GM23248 (cell line): ENCODE results near the gene TMPRSS2. TPM values are rescaled to one million over a fixed set of nuclear protein-coding genes. Genes with fewer than 3 reads are reported as not detected.

Experiments used
- DNase-seq: peaks from one replicate; pipeline ENCODE4 v3.0.0-alpha.2; 2015
- H2AFZ ChIP-seq: fragments of 200-600 bp; sonication (generic); 2 replicates; pipeline ENCODE4 v1.6.1; 2016; ENCODE audit warnings: antibody characterized with exemption
- H3F3A ChIP-seq: fragments of 200-600 bp; sonication (generic); 2 replicates; pipeline ENCODE4 v1.6.1; 2016; ENCODE audit warnings: mild to moderate bottlenecking, antibody characterized with exemption, mixed run types; ENCODE audit not compliant: insufficient read depth
- H3K27ac ChIP-seq: fragments of 200-600 bp; sonication (generic); 2 replicates; pipeline ENCODE4 v1.5.1; 2016; ENCODE audit warnings: mild to moderate bottlenecking
- H3K27me3 ChIP-seq: fragments of 200-600 bp; sonication (generic); replicated peaks from 2 replicates; pipeline ENCODE4 v1.6.1; 2016; ENCODE audit warnings: mild to moderate bottlenecking; ENCODE audit not compliant: insufficient read depth
- H3K36me3 ChIP-seq: fragments of 200-600 bp; sonication (generic); 2 replicates; pipeline ENCODE4 v1.6.1; 2016; ENCODE audit warnings: low read depth, mild to moderate bottlenecking
- H3K4me1 ChIP-seq: fragments of 200-600 bp; sonication (generic); 2 replicates; pipeline ENCODE4 v1.6.1; 2016; ENCODE audit warnings: mild to moderate bottlenecking; ENCODE audit not compliant: insufficient read depth
- H3K4me2 ChIP-seq: fragments of 200-600 bp; sonication (generic); one replicate; pipeline ENCODE4 v1.6.1; 2016; ENCODE audit warnings: mild to moderate bottlenecking; ENCODE audit not compliant: unreplicated experiment
- H3K4me3 ChIP-seq: fragments of 200-600 bp; sonication (generic); 2 replicates; pipeline ENCODE4 v1.5.1; 2016; ENCODE audit warnings: mild to moderate bottlenecking
- H3K79me2 ChIP-seq: fragments of 200-600 bp; sonication (generic); 2 replicates; pipeline ENCODE4 v1.6.1; 2016; ENCODE audit warnings: mild to moderate bottlenecking; ENCODE audit not compliant: insufficient read depth
- H3K9ac ChIP-seq: fragments of 200-600 bp; sonication (generic); 2 replicates; pipeline ENCODE4 v1.6.1; 2016; ENCODE audit warnings: mild to moderate bottlenecking
- H3K9me2 ChIP-seq: fragments of 200-600 bp; sonication (generic); 2 replicates; pipeline ENCODE4 v1.6.1; 2016; ENCODE audit warnings: mixed run types, mild to moderate bottlenecking, moderate library complexity; ENCODE audit not compliant: insufficient read depth
- H3K9me3 ChIP-seq: fragments of 200-600 bp; sonication (generic); one replicate; pipeline ENCODE4 v1.6.1; 2017; ENCODE audit warnings: low read depth
- H4K20me1 ChIP-seq: fragments of 200-600 bp; sonication (generic); 2 replicates; pipeline ENCODE4 v1.6.0; 2016; ENCODE audit not compliant: insufficient read depth
- EZH2 ChIP-seq: fragments of 200-600 bp; sonication (generic); IDR thresholded peaks from 2 replicates; pipeline ENCODE4 v1.6.1; 2018; ENCODE audit warnings: antibody characterized with exemption, mild to moderate bottlenecking; ENCODE audit not compliant: insufficient read depth, poor library complexity, severe bottlenecking
- EZH2phosphoT487 ChIP-seq: fragments of 200-600 bp; sonication (generic); IDR thresholded peaks from 2 replicates; pipeline ENCODE4 v1.6.1; 2018; ENCODE audit warnings: antibody characterized with exemption, moderate library complexity, mild to moderate bottlenecking, low read depth; ENCODE audit not compliant: insufficient read depth
- WGBS, 2 experiments: methylation state at CpG; one replicate each; pipeline ENCODE4 v1.1.6; 2015 to 2017; ENCODE audit warnings: low lambda C conversion rate in 2 of 2, low coverage in 1 of 2; ENCODE audit errors: missing lambda C conversion rate in 2 of 2; 5-methylcytosine and 5-hydroxymethylcytosine counted together
- in situ Hi-C: fragments of 300-500 bp; cut with MboI; formaldehyde crosslinking; loops from 2 replicates; pipeline ENCODE4 v1.15.0; 2020
- polyA plus RNA-seq: library from polyadenylated mRNA; unstranded; fragments of >200 nt; fragmentation: Nextera tagmentation; extraction: Ambion mirVana; gene quantifications from 2 replicates; pipeline ENCODE4 v1.2.1, GENCODE V29; 2016
- total RNA-seq: library from RNA; depleted of rRNA; stranded (reverse); fragments of >200 nt; shearing (Covaris generic); gene quantifications from 2 replicates; pipeline ENCODE4 v1.2.3, GENCODE V29; 2014

TMPRSS2 gene
- total and polyA plus RNA-seq, 2 experiments from 2014 or later: not detected

GRCh38 chr21:41490330-41490729 lies 17.6 kb downstream of the TMPRSS2 start:
- Histone ChIP-seq H4K20me1 (no peaks in the 10 kb centered on the region), H3K36me3 (no peaks in the 10 kb centered on the region), H3K9me3 (no peaks in the 10 kb centered on the region), H3K27me3 (peaks cover 14% of the 10 kb centered on the region), H3K4me1 (no peaks in the 10 kb centered on the region), H3F3A (no peaks in the 10 kb centered on the region), H3K9me2 (no peaks in the 10 kb centered on the region), H2AFZ (no peak overlapping the region), H3K4me3 (no peak overlapping the region), H3K9ac (no peak overlapping the region), H3K79me2 (no peaks in the 10 kb centered on the region), H3K4me2 (no peak overlapping the region), H3K27ac (no peak overlapping the region)
- TF ChIP-seq EZH2phosphoT487 (no peak), EZH2 (no peak)
- DNase-seq: peak; percentile 18
- 35 to 37% methylated on average over 4 of the region's 4 CpGs for WGBS, 2 experiments
- in situ Hi-C loops: no loop called here

DNA sequence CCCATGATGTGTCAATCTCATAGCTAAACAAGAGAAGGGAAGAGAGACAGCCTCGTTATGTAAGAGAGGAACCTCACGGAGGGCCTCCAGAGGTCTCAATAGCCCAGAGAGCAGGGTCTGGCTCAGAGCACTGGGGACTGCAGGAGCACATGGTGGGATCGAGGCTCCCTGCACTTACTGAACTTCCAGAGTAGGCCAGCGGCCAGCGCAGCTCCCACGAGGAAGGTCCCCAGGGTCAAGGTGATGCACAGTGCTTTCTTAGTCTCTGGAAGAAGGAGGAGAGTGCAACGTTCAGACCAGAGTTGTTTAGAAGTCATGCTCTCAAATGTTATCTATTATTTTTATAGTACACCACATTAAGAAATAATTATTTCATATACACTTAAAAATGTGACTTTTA lies 18.6 kb downstream of the TMPRSS2 start:
- Histone ChIP-seq H3K4me2 (no peak overlapping the region), H3K9me2 (no peaks in the 10 kb centered on the region), H3K36me3 (no peaks in the 10 kb centered on the region), H3F3A (no peaks in the 10 kb centered on the region), H3K9ac (no peak overlapping the region), H3K9me3 (no peaks in the 10 kb centered on the region), H2AFZ (no peak overlapping the region), H4K20me1 (no peaks in the 10 kb centered on the region), H3K27ac (no peak overlapping the region), H3K79me2 (no peaks in the 10 kb centered on the region), H3K4me1 (no peaks in the 10 kb centered on the region), H3K4me3 (no peak overlapping the region), H3K27me3 (peaks cover 14% of the 10 kb centered on the region)
- no peak for TF ChIP-seq EZH2phosphoT487
- TF ChIP-seq EZH2: no peak
- WGBS, 2 experiments: 62 to 69% methylated on average over 7 of the region's 7 CpGs
- no peak for DNase-seq
- in situ Hi-C loops: no loop called here

GRCh38 chr21:41488080-41488479 lies 19.9 kb downstream of the TMPRSS2 start:
- TF ChIP-seq EZH2: no peak
- no peak for TF ChIP-seq EZH2phosphoT487
- in situ Hi-C loops: no loop called here
- peaks cover 14% of the 10 kb centered on the region for H3K27me3 ChIP-seq

GRCh38 chr21:41487082-41487481 lies 20.9 kb downstream of the TMPRSS2 start:
- H3K9ac ChIP-seq: no peak overlapping the region
- H3K9me3 ChIP-seq: no peaks in the 10 kb centered on the region
- H3K27me3 ChIP-seq: peaks cover 8% of the 10 kb centered on the region
- H3F3A ChIP-seq: 0 out of 2 replicates have a peak, but pooled peaks cover 10% of the 10 kb centered on the region
- H3K27ac ChIP-seq: no peak overlapping the region
- H3K79me2 ChIP-seq: no peaks in the 10 kb centered on the region
- TF ChIP-seq EZH2phosphoT487 (no peak), EZH2 (no peak)
- H3K4me1 ChIP-seq: peaks cover 6% of the 10 kb centered on the region; the same call in 1 of the 2 replicates
- no peaks in the 10 kb centered on the region for H3K9me2 ChIP-seq
- 51 to 69% methylated on average over 6 of the region's 6 CpGs for WGBS, 2 experiments
- no peak overlapping the region for H3K4me2 ChIP-seq
- H3K4me3 ChIP-seq: no peak overlapping the region
- DNase-seq: no peak
- H2AFZ ChIP-seq: no peak overlapping the region
- in situ Hi-C loops: no loop called here
- H4K20me1 ChIP-seq: no peaks in the 10 kb centered on the region
- H3K36me3 ChIP-seq: no peaks in the 10 kb centered on the region

More at GRCh38 chr21:41488080-41488479, 19.9 kb downstream of the TMPRSS2 start:
- H3F3A ChIP-seq: 0 out of 2 replicates have a peak, but pooled peaks cover under 1% of the 10 kb centered on the region
- no peak overlapping the region for H3K9ac ChIP-seq
- H2AFZ ChIP-seq: no peak overlapping the region
- no peak overlapping the region for H3K27ac ChIP-seq
- no peaks in the 10 kb centered on the region for H3K79me2 ChIP-seq
- 77 to 79% methylated on average over 14 of the region's 14 CpGs for WGBS, 2 experiments
- H3K9me3 ChIP-seq: no peaks in the 10 kb centered on the region
- no peaks in the 10 kb centered on the region for H3K4me1 ChIP-seq
- DNase-seq: no peak
- no peaks in the 10 kb centered on the region for H4K20me1 ChIP-seq
- H3K4me2 ChIP-seq: no peak overlapping the region
- no peaks in the 10 kb centered on the region for H3K36me3 ChIP-seq
- H3K4me3 ChIP-seq: no peak overlapping the region
- H3K9me2 ChIP-seq: no peaks in the 10 kb centered on the region

DNA sequence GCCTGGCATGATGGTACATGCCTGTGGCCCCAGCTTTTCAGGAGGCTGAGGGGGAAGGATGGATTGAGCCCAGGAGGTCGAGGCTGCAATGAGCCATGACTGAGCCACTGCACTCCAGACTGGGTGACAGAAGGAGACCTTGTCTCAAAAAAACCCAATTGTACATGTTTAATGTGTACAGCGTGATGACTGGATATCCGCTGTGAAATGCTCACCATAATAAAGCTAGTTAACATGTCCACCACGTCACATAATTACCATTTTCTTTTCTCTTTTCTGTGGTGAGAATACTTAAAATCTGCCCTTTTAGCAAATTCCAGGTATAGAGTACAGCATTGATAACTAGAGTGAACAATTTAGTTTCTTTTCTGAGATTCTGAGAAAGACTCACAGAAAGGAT lies 24.0 kb downstream of the TMPRSS2 start:
- no peak overlapping the region for H3K27ac ChIP-seq
- H3K79me2 ChIP-seq: no peaks in the 10 kb centered on the region
- no peak overlapping the region for H3K4me2 ChIP-seq
- H3K4me1 ChIP-seq: peaks cover 13% of the 10 kb centered on the region; the same call in 1 of the 2 replicates
- 83 to 87% methylated on average over 4 of the region's 4 CpGs for WGBS, 2 experiments
- TF ChIP-seq EZH2phosphoT487: no peak
- TF ChIP-seq EZH2: no peak
- no peaks in the 10 kb centered on the region for H3K9me3 ChIP-seq
- no peaks in the 10 kb centered on the region for H4K20me1 ChIP-seq
- no peaks in the 10 kb centered on the region for H3K27me3 ChIP-seq
- H3K4me3 ChIP-seq: no peak overlapping the region
- H2AFZ ChIP-seq: no peak overlapping the region
- DNase-seq: no peak
- H3F3A ChIP-seq: 0 out of 2 replicates have a peak, but pooled peaks cover 11% of the 10 kb centered on the region
- no peaks in the 10 kb centered on the region for H3K9me2 ChIP-seq
- H3K9ac ChIP-seq: no peak overlapping the region
- H3K36me3 ChIP-seq: no peaks in the 10 kb centered on the region
- in situ Hi-C loops: no loop called here
